RWPE2 (cell line): ENCODE data around the gene IFIT1.
"Not testable (repeated sequence)": the region's sequence is repeated elsewhere in the genome, so short reads cannot be mapped to it uniquely, and the experiment has no call there.

Experiments
- ATAC-seq: fragments of 200-7000 bp; cut with Tn5 transposase; 3 replicates; pipeline ENCODE4 v1.9.1; 2021; ENCODE audit warnings: low read depth
- DNase-seq: peaks from one replicate; pipeline ENCODE4 v3.0.0-alpha.2; 2020; ENCODE audit warnings: low spot score
- H3K27ac ChIP-seq: fragments of 450-650 bp; 2 replicates; pipeline ENCODE4 v1.5.1; 2017; ENCODE audit warnings: mild to moderate bottlenecking; ENCODE audit not compliant: poor library complexity, severe bottlenecking
- H3K27me3 ChIP-seq: fragments of 250-450 bp; sonication (Bioruptor Pico); 2 replicates; pipeline ENCODE4 v1.5.1; 2021; ENCODE audit warnings: mild to moderate bottlenecking, moderate library complexity; ENCODE audit not compliant: insufficient read depth, poor library complexity, severe bottlenecking
- H3K36me3 ChIP-seq: fragments of 250-450 bp; sonication (Bioruptor Pico); 2 replicates; pipeline ENCODE4 v1.5.1; 2020; ENCODE audit warnings: low read depth, mild to moderate bottlenecking, moderate library complexity
- H3K4me1 ChIP-seq: fragments of 250-450 bp; sonication (Bioruptor Pico); 2 replicates; pipeline ENCODE4 v1.5.1; 2021; ENCODE audit warnings: mild to moderate bottlenecking, moderate library complexity; ENCODE audit not compliant: insufficient read depth, poor library complexity, severe bottlenecking
- H3K4me3 ChIP-seq: fragments of 250-450 bp; sonication (Bioruptor Pico); 2 replicates; pipeline ENCODE4 v1.5.1; 2021; ENCODE audit warnings: mild to moderate bottlenecking, moderate library complexity; ENCODE audit not compliant: severe bottlenecking
- H3K9me3 ChIP-seq: fragments of 250-450 bp; sonication (Bioruptor Pico); 2 replicates; pipeline ENCODE4 v1.5.1; 2021; ENCODE audit warnings: mild to moderate bottlenecking, moderate library complexity; ENCODE audit not compliant: severe bottlenecking
- TF ChIP-seq, protein P1 (sequence below): fragments of 450-650 bp; IDR thresholded peaks from one replicate; pipeline ENCODE4 v1.5.1; 2017; ENCODE audit warnings: mild to moderate bottlenecking, moderate library complexity; ENCODE audit not compliant: poor library complexity, severe bottlenecking

Gene IFIT1

DNA sequence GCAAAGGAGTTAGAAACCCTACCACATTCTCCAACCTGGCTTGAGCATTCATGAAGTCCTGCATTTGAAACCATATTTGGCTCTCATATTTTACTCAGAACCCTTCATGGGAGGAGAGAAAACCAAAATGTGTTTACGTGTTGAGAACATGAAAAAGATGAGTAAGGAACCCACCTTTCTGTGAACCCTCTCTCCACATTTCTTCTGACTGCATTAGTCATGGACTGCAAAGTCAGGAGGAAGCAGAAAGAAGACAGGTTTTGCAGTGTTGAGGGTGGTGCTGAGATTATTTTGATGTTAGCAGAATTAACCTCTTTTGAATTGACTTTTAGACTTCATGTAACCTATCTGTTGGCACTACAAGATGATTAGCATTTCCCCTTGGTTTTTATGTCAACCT lies 9.7 kb upstream of the IFIT1 start:
- TF ChIP-seq, protein P1, sequence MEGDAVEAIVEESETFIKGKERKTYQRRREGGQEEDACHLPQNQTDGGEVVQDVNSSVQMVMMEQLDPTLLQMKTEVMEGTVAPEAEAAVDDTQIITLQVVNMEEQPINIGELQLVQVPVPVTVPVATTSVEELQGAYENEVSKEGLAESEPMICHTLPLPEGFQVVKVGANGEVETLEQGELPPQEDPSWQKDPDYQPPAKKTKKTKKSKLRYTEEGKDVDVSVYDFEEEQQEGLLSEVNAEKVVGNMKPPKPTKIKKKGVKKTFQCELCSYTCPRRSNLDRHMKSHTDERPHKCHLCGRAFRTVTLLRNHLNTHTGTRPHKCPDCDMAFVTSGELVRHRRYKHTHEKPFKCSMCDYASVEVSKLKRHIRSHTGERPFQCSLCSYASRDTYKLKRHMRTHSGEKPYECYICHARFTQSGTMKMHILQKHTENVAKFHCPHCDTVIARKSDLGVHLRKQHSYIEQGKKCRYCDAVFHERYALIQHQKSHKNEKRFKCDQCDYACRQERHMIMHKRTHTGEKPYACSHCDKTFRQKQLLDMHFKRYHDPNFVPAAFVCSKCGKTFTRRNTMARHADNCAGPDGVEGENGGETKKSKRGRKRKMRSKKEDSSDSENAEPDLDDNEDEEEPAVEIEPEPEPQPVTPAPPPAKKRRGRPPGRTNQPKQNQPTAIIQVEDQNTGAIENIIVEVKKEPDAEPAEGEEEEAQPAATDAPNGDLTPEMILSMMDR, result no peak
- Histone ChIP-seq H3K27me3 (no peaks in the 10 kb centered on the region), H3K4me1 (no peaks in the 10 kb centered on the region), H3K36me3 (no peaks in the 10 kb centered on the region), H3K9me3 (no peaks in the 10 kb centered on the region), H3K27ac (no peak overlapping the region), H3K4me3 (no peak overlapping the region)
- DNase-seq, result no peak
- ATAC-seq, result no peak

- Histone ChIP-seq H3K4me1 (no peaks in the 10 kb centered on the region), H3K9me3 (no peaks in the 10 kb centered on the region), H3K36me3 (no peaks in the 10 kb centered on the region), H3K4me3 (no peak overlapping the region), H3K27me3 (no peaks in the 10 kb centered on the region), H3K27ac (no peak overlapping the region)
- TF ChIP-seq, protein P1, result no peak
- ATAC-seq, result no peak
- no peak for DNase-seq
These were observed 7.7 kb upstream of the IFIT1 start for GRCh38 chr10:89384474-89385340.

GRCh38 chr10:89388806-89389205 lies 3.6 kb upstream of the IFIT1 start:
- Histone ChIP-seq H3K36me3 (no peaks in the 10 kb centered on the region), H3K9me3 (no peaks in the 10 kb centered on the region), H3K27me3 (no peaks in the 10 kb centered on the region), H3K4me3 (no peak overlapping the region), H3K4me1 (peaks cover 13% of the 10 kb centered on the region), H3K27ac (no peak overlapping the region)
- TF ChIP-seq, protein P1, result no peak
- no peak for ATAC-seq
- DNase-seq, result no peak

GRCh38 chr10:89389254-89389653 lies 3.2 kb upstream of the IFIT1 start:
- Histone ChIP-seq H3K4me3 (no peak overlapping the region), H3K27ac (no peak overlapping the region), H3K4me1 (peaks cover 17% of the 10 kb centered on the region), H3K36me3 (no peaks in the 10 kb centered on the region), H3K27me3 (no peaks in the 10 kb centered on the region), H3K9me3 (no peaks in the 10 kb centered on the region)
- DNase-seq (no peak), ATAC-seq (peak; percentile 43; the same call in 1 of the 3 replicates)
- TF ChIP-seq, protein P1, result peak; percentile 73

- no peak for DNase-seq
- H3K27me3 ChIP-seq, result no peaks in the 10 kb centered on the region
- TF ChIP-seq, protein P1, result no peak
- no peak for ATAC-seq
- H3K27ac ChIP-seq, result no peak overlapping the region
- H3K4me1 ChIP-seq, result peaks cover 17% of the 10 kb centered on the region
- no peak overlapping the region for H3K4me3 ChIP-seq
- no peaks in the 10 kb centered on the region for H3K9me3 ChIP-seq
- no peaks in the 10 kb centered on the region for H3K36me3 ChIP-seq
These were observed 1.8 kb upstream of the IFIT1 start for GRCh38 chr10:89390476-89391225.

GRCh38 chr10:89391226-89391576 lies 1.2 kb upstream of the IFIT1 start:
- H3K4me1 ChIP-seq, result peaks cover 17% of the 10 kb centered on the region
- ATAC-seq, H3K36me3 ChIP-seq, H3K9me3 ChIP-seq, DNase-seq, H3K4me3 ChIP-seq, H3K27me3 ChIP-seq, H3K27ac ChIP-seq: not testable (repeated sequence)
